Right lobe of liver (tissue), 6 donors: Measurements from ENCODE around the gene CDC42BPA. TPM values are rescaled to one million over a fixed set of nuclear protein-coding genes. Genes with fewer than 3 reads are reported as not detected.

Experiments used
- ATAC-seq, 4 donors: fragments of 200-7000 bp; cut with Tn5 transposase; one replicate each; pipeline ENCODE4 v1.9.1; 2020; ENCODE audit warnings: mild to moderate bottlenecking in 4 of 4, moderate library complexity in 4 of 4
- DNase-seq, 3 donors: peaks; one replicate each; pipeline ENCODE4 v3.0.0-alpha.2; 2020
- H3K27ac ChIP-seq, 3 donors: fragments of 200-600 bp; one replicate each; pipeline ENCODE4 v1.8.0; 2022
- H3K27me3 ChIP-seq, 2 donors: fragments of 200-600 bp; one replicate each; pipeline ENCODE4 v1.8.0; 2022
- H3K36me3 ChIP-seq, 4 donors: fragments of 200-600 bp; sonication (generic) in 1 of 4; one replicate each; pipeline versions ENCODE4 v1.5.1 to v1.8.0; 2017 to 2022; ENCODE audit warnings: control low read depth in 1 of 4
- H3K4me1 ChIP-seq, 4 donors: fragments of 200-600 bp; sonication (generic) in 1 of 4; one replicate each; pipeline versions ENCODE4 v1.5.1 to v1.8.0; 2017 to 2022; ENCODE audit warnings: control low read depth in 1 of 4
- H3K4me3 ChIP-seq, 3 donors: fragments of 200-600 bp; one replicate each; pipeline ENCODE4 v1.8.0; 2022
- H3K9me3 ChIP-seq, 4 donors: fragments of 200-600 bp; sonication (generic) in 1 of 4; one replicate each; pipeline versions ENCODE4 v1.5.1 to v1.8.0; 2017 to 2022; ENCODE audit warnings: control low read depth in 1 of 4
- POLR2A ChIP-seq: fragments of 450-650 bp; IDR thresholded peaks from one replicate; pipeline ENCODE4 v1.6.1; 2017; ENCODE audit warnings: antibody characterized with exemption, mild to moderate bottlenecking
- WGBS: methylation state at CpG from one replicate; pipeline ENCODE4 v1.1.6; 2018; ENCODE audit warnings: low coverage, low lambda C conversion rate; ENCODE audit not compliant: insufficient coverage; ENCODE audit errors: missing lambda C conversion rate; 5-methylcytosine and 5-hydroxymethylcytosine counted together
- intact Hi-C, 2 donors: fragments of 100-400 bp; cut with DNase I; formaldehyde crosslinking; loops; one replicate each; pipeline versions ENCODE4 v1.11.2 to v1.14.1; 2022
- total RNA-seq, 6 experiments: library from RNA; depleted of rRNA in 2 of 6; stranded (reverse); fragments of >200 nt in 2 of 6; fragmentation: NEBNext Ultra II Directional in 3 of 6; extraction: Animal tissue kit (Norgen Biotek cat#: 25700) in 3 of 6; gene quantifications; one replicate each; pipeline versions ENCODE4 v1.1.0 to v1.2.4, GENCODE V29; 2016 to 2023
- TF ChIP-seq, protein P1 (sequence below), 4 donors: fragments of 200-600 bp in 3 of 4; fragments of 450-650 bp in 1 of 4; IDR thresholded peaks; one replicate each; pipeline versions ENCODE4 v1.5.1 to v1.8.0; 2016 to 2022; ENCODE audit warnings: antibody characterized with exemption in 4 of 4, mild to moderate bottlenecking in 2 of 4
- donor health status: DM: no; HTN: yes; CAD: no.
- donor health status: DM: no; HTN: no; CAD: no.
- donor health status: DM: no; HTN: no; CAD: no.
- donor health status: DM: no; HTN: yes; CAD: no.
- donor health status: DM: no; HTN: yes; CAD: no.

The CDC42BPA gene
- total RNA-seq, 6 experiments from 2014 or later, result 11.4 to 35.0 (median 22.2) TPM

DNA sequence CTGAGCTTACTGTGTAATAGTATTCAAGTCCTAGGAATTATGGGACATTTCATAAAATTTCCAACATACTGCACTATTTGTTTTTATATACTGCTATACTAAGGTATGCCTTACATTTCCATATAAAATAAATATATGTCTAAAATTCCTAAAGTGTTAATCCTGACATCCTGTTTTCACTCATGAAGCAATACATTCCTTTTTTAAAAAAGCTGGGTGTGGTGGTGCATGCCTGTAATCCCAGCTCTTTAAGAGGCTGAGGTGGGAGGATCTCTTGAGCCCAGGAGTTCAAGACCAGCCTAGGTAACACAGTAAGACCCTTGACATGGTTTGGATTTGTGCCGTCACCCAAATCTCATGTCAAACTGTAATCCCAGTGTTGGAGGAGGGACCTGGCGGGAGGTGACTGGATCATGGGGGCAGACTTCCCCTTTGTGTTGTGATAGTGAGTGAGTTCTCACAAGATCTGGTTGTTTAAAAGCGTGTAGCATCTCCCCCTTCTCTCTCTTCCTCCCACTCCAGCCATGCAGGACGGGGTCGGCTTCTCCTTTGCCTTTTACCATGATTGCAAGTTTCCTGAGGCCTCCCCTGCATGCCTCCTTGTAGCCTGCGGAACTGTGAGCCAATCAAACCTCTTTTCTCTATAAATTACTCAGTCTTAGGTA lies 5.8 kb downstream of the CDC42BPA start:
- no peak for DNase-seq
- no peak for ATAC-seq
- H3K27me3 ChIP-seq, result no peaks in the 10 kb centered on the region
- H3K36me3 ChIP-seq, result no peaks in the 10 kb centered on the region
- TF ChIP-seq POLR2A, result no peak
- TF ChIP-seq, protein P1, sequence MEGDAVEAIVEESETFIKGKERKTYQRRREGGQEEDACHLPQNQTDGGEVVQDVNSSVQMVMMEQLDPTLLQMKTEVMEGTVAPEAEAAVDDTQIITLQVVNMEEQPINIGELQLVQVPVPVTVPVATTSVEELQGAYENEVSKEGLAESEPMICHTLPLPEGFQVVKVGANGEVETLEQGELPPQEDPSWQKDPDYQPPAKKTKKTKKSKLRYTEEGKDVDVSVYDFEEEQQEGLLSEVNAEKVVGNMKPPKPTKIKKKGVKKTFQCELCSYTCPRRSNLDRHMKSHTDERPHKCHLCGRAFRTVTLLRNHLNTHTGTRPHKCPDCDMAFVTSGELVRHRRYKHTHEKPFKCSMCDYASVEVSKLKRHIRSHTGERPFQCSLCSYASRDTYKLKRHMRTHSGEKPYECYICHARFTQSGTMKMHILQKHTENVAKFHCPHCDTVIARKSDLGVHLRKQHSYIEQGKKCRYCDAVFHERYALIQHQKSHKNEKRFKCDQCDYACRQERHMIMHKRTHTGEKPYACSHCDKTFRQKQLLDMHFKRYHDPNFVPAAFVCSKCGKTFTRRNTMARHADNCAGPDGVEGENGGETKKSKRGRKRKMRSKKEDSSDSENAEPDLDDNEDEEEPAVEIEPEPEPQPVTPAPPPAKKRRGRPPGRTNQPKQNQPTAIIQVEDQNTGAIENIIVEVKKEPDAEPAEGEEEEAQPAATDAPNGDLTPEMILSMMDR (IDR thresholded peaks at IDR 0.05), result no peak
- no peak overlapping the region for H3K4me3 ChIP-seq
- H3K4me1 ChIP-seq, result peaks cover 0 to 7% (median 3%) of the 10 kb centered on the region in 4 donors
- H3K9me3 ChIP-seq, result no peaks in the 10 kb centered on the region
- intact Hi-C loops, result loop anchor here in 1 of 2 donors (10.0 kb wide), 1 partner anchor 68 kb away; no protein-coding TSS in a partner anchor
- no peak overlapping the region for H3K27ac ChIP-seq
- WGBS, result 91% methylated on average over 4 of the region's 6 CpGs

DNA sequence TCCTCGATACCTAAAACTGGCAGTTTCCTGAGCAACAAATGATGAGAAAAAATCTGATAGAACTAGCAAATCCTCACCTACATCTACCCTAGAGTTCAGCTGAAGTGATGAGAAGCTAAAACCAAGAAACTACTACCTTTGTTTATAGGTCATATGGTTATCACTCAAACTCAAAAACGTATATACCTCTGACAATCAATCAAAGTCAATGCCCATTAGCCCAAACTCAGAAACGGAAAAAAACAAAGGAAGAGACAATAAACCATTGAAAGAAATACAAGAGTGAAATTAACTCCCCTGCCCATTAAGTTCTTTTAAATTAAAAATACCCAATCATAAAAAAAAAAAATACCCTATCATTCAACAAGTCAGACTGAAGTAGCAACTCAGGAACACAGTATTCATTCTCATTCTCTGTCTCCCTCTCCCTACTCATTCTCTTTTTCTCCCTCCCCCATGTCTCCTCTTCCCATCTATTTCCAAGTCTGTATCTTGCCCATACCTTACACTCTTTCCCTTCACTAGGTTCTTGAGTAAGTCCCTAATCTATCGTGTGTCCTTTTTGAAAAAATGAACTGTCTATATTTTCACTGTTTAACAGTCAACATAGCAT lies 6.8 kb downstream of the CDC42BPA start:
- no peaks in the 10 kb centered on the region for H3K36me3 ChIP-seq
- no peaks in the 10 kb centered on the region for H3K9me3 ChIP-seq
- no peak overlapping the region for H3K27ac ChIP-seq
- DNase-seq (no peak), ATAC-seq (no peak)
- intact Hi-C loops, result loop anchor here in 1 of 2 donors (10.0 kb wide), 1 partner anchor 67 kb away; no protein-coding TSS in a partner anchor
- TF ChIP-seq, protein P1 (IDR thresholded peaks at IDR 0.05), result no peak
- no peak for TF ChIP-seq POLR2A
- peaks cover 0 to 7% (median 3%) of the 10 kb centered on the region in 4 donors for H3K4me1 ChIP-seq
- 64% methylated on average over 3 of the region's 4 CpGs for WGBS
- no peaks in the 10 kb centered on the region for H3K27me3 ChIP-seq
- no peak overlapping the region for H3K4me3 ChIP-seq

DNA sequence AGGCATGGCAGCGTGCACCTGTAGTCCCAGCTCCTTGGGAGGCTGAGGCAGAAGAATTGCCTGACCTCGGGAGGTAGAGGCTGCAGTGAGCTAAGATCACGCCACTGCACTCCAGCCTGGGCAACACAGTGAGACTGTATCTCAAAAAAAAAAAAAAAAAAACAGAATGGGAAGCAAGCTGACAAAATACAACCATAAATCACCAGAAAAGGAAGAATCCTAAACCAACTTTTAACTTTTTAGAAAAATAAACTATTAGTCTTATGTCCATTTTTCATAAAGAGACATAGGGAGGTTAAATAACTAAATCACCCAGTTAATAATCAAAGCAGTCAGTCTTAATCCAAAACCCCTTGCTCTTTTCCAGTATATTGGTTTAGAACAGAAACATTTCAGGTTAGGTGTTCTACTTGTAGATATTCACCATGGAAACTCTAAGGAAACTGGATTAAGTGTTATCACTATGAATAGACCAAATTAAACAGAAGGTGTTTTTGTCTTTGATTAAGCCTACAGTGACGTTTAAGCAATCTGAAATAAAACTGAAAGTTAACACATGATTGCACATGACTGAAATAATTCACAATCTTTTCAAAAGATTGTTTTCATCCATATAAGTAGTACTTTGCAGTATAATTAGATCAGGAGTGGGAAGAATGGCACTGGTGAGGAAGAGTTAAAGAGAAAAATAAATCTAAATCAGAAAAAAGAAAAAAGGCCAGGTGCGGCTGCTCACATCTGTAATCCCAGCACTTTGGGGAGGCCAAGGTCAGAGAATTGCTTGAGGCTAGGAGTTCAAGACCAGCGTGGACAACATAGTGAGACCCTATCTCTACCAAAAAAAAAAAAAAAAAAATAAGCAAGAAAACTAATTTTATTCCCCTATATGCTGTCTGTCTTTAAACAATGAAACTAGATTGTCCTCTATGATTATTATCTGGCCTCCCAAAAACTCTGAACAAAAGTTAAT lies 9.6 kb downstream of the CDC42BPA start:
- H3K27ac ChIP-seq, result no peak overlapping the region
- intact Hi-C loops, result no loop called here
- ATAC-seq, result no peak

DNA sequence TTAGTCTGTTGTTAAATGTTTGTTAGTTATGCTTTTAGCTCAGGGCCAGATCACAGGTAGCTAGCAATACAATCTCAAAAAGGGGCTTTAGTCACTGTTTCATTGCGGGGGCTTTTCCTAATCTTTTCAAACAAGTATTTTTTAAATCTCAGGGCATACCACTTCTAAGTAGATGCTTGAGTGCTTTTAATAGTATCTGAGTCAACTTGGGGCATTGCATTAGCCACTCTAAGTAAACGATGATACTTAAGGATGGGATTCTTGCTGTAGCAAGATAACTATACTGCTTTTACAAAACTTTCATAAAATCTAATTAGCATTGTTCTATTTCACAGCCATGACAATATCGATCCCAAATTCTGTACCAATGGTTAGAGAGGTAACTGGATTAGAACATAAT lies 11.6 kb downstream of the CDC42BPA start:
- Histone ChIP-seq H3K36me3 (no peaks in the 10 kb centered on the region), H3K27me3 (no peaks in the 10 kb centered on the region), H3K27ac (no peak overlapping the region), H3K4me3 (no peak overlapping the region), H3K4me1 (peaks cover 0 to 13% (median 3%) of the 10 kb centered on the region in 4 donors), H3K9me3 (no peaks in the 10 kb centered on the region)
- intact Hi-C loops, result no loop called here
- DNase-seq, result no peak
- WGBS, result 87% methylated on average over 3 of the region's 3 CpGs
- TF ChIP-seq, protein P1 (IDR thresholded peaks at IDR 0.05), result no peak
- TF ChIP-seq POLR2A, result no peak
- ATAC-seq, result no peak

More for the DNA sequence above, 9.6 kb downstream of the CDC42BPA start:
- peaks cover 0 to 11% (median 3%) of the 10 kb centered on the region in 4 donors for H3K4me1 ChIP-seq
- no peaks in the 10 kb centered on the region for H3K27me3 ChIP-seq
- no peak overlapping the region for H3K4me3 ChIP-seq
- no peaks in the 10 kb centered on the region for H3K36me3 ChIP-seq
- DNase-seq, result no peak
- TF ChIP-seq, protein P1 (IDR thresholded peaks at IDR 0.05), result no peak
- TF ChIP-seq POLR2A, result no peak
- no peaks in the 10 kb centered on the region for H3K9me3 ChIP-seq
- 67% methylated on average over 5 of the region's 6 CpGs for WGBS
